CD1c-positive myeloid dendritic cell (primary cell): ENCODE measurements around the gene DPEP2NB.
"Not testable (repeated sequence)": the region's sequence is repeated elsewhere in the genome, so short reads cannot be mapped to it uniquely, and the experiment has no call there.

Experiments used
- DNase-seq: peaks from one replicate; pipeline ENCODE4 v3.0.0-alpha.2; 2016; ENCODE audit errors: extremely low spot score

The DPEP2NB gene

DNA sequence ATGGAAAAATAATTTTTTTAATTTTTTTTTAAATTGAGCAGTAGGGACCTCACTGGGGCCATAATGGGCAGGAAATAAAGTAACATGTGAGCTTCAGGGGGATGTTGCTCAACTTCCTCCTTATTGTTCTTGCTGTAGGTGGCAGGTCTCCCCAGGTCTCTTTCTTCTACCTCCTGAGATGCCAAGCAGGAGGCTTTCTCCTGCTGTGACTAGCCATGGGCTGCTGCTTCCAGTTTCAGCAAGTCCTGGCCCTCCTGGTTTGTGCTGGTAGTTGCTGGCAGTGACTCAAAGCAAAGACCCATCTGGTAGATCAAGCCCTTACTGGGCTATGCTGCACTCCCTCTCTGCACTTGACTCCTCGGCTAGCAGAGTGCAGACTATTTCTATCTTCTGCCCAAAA, 2.3 kb downstream of the DPEP2NB start:
- peak; percentile 40 for DNase-seq

DNA sequence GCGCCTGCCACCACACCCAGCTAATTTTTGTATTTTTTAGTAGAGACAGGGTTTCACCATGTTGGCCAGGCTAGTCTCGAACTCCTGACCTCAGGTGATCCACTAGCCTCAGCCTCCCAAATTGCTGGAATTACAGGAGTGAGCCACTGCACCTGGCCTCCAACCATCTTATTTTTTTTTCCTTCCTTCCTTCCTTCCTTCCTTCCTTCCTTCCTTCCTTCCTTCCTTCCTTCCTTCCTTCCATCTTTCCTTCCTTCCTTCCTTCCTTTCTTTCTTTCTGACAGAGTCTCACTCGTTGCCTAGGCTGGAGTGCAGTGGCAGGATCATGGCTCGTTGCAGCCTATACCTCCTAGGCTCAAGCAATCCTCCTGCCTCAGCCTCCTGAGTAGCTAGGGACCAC, 5.8 kb downstream of the DPEP2NB start:
- DNase-seq: not testable (repeated sequence)

DNA sequence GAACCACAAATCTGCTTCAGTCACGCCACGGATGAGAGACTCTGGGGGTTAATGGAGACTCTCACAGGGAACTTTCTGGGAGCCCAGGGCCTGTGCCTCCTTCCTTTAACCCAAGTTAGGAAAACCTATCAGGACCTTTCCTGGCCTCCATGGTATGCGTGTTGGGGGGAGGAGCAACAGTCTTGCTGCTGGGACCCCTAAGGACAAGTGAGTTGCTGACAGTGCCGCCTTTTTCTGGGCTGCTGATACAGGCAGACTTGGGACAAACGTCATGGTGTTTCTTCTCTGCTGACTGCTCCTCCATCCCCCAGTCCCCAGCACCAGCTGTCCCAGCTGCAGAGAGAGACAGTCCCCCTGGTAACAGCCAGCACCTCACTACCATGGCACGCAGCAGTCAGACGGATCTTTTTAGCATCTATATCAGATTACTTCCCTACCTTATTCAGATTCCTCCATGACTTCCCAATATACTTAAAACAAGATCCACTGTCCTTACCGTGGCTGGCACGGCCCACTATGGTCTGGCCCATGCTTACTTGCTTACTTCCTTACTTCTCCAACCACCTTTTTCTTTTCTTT, 6.5 kb downstream of the DPEP2NB start:
- no peak for DNase-seq

DNA sequence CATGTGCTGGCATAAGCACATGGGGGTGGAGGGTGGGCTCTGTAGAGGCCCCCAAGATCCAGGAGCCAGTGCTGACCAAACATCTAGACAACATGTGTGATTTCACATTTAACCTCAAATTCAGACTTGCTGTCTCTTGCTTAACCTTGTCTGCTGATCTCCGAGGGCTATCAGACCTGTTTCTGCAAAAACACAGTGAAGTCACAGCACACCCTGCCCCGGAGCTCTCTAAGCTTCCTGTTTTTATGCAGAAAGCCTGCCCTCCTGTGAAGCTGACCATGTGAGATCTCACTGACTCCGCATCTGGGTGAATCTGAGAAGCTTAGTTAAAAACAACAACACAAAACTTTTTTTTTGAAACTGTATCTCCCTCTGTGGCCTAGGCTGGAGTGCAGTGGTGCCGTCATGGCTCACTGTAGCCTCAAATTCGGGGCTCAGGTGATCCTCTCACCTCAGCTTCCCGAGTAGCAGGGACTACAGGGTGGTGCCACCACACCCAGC, 9.9 kb downstream of the DPEP2NB start:
- DNase-seq: peak; percentile 94

DNA sequence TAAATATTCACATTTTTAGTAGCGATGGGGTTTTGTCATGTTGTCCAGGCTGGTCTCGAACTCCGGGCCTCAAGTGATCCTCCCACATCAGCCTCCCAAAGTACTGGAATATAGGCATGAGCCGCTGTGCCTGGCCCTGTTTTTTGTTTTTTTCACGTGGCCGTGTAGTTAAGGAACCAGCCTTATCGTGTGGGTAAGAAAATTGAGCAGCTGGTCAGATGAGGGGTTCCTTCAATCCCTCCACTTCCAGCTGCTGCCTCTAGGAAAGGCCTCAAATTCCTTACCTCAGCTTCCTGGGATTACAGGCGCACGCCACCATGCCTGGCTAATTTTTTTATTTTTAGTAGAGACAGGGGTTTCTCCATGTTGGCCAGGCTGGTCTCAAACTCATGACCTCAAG, 10.5 kb downstream of the DPEP2NB start:
- DNase-seq: peak; percentile 53

DNA sequence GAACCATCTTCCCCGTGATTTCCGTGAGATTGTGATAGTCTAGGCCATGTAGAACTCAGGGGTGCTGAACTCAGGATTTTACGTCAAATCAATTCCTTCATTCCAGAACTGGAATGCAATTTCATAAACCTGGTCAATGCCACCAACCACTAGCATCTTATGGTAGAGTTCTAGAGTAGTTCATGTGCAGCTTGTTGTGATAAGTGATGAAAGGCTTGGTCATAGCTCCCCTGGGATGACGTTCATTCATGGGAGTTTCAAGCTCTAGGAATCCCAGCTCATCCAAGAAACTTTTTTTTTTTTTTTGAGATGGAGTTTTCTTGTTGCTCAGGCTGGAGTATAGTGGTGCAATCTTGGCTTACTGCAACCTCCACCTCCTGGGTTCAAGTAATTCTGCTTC, 12.7 kb downstream of the DPEP2NB start:
- DNase-seq: no peak

DNA sequence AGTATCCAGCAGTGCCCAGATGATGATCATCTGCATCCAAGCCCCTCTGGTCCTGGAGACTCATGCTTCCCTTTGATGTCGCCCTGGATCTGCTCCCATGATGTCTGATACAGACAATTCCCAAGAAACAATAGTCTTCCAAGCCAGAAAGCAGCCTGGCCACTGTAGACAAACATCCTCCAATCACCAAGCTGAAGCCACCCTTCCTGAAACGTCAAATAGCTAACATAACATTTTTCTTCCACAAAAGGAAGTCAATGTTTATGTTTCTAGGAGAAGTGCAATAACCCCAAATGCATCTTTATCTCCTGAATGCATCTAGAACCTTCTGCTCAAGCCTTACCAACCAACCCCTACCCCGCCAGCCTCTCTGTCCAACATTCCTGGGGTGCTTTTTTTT, 15.3 kb downstream of the DPEP2NB start:
- DNase-seq: peak; percentile 66

DNA sequence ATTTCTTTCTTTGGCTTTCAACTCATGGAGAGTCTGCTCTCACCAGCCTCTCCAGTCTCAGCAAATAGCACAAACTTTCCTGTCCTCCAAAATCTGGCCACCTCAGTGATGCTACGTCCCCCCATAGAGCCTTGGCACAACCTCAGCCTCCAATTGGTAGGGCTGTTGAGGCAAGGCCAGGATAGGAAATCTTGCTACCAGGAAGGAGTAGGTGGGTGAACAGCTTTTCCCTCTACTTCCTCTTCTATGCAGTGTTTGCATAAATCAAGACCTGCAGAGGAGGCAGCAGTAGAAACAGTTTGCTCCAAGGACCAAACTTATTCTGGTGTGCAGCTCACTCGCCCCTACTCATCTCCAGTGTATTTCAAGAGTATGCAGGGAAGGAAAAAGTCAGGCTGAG, 15.7 kb downstream of the DPEP2NB start:
- peak; percentile 71 for DNase-seq

DNA sequence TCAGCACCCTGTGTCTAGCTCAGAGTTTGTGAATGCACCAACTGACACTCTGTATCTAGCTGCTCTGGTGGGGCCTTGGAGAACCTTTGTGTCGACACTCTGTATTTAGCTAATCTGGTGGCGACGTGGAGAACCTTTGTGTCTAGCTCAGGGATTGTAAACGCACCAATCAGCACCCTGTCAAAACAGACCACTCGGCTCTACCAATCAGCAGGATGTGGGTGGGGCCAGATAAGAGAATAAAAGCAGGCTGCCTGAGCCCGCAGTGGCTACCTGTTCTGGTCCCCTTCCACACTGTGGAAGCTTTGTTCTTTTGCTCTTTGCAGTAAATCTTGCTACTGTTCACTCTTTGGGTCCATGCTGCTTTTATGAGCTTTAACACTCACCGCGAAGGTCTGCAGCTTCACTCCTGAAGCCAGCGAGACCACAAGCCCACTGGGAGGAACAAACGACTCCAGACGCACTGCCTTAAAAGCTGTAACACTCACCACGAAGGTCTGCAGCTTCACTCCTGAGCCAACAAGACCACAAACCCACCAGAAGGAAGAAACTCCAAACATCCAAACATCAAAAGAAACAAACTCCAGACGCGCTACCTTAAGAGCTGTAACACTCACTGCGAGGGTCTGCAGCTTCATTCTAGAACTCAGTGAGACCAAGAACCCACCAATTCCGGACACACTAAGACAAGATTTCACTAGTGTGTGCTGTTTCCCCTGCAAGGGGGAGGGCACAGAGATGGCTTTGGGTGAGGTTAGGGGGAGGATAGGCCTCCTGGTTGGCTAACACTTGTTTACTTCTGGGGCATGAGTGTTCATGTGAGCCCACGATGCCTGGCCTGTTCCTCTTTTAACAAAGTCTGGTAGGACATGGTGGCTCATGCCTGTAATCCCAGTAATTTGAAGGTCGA, 16.7 kb downstream of the DPEP2NB start, which contains the start of gene DPEP2:
TSS of gene DPEP2 (minus strand) at position 706 of the 910 bp plus-strand sequence. CDS start 6,272 bp downstream, outside the sequence.
- peak; percentile 86 for DNase-seq

DNA sequence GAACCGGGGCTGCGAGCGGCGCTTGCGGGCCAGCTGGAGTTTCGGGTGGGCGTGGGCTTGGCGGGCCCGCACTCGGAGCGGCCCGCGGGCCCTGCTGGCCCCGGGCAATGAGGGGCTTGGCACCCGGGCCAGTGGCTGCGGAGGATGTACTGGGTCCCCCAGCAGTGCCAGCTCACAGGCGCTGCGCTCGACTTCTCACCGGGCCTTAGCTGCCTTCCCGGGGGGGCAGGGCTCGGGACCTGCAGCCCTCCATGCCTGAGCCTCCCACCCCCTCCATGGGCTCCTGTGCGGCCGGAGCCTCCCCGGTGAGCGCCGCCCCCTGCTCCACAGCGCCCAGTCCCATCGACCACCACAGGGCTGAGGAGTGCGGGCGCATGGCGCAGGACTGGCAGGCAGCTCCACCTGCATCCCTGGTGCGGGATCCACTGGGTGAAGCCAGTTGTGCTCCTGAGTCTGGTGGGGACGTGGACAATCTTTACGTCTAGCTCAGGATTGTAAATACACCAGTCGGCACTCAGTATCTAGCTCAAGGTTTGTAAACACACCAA, 17.4 kb downstream of the DPEP2NB start:
- not testable (repeated sequence) for DNase-seq

DNA sequence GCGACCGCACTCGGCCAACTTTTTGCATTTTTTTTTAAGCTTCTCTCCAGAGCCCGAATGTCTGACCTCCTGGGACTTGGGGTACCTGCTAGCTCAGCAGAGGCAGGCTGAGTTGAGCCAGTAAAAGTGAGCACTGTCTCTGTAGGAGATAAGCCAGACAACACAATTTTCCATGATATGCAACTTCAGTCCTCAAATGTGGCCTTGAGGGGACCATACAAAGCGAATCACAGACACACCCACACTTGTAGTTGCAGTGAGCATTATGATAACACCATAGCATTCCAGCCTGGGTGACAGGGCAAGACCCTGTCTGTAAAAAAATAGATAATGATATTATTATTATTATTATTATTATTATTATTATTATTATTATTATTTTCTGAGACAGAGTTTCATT, 19.0 kb downstream of the DPEP2NB start:
- DNase-seq: no peak

DNA sequence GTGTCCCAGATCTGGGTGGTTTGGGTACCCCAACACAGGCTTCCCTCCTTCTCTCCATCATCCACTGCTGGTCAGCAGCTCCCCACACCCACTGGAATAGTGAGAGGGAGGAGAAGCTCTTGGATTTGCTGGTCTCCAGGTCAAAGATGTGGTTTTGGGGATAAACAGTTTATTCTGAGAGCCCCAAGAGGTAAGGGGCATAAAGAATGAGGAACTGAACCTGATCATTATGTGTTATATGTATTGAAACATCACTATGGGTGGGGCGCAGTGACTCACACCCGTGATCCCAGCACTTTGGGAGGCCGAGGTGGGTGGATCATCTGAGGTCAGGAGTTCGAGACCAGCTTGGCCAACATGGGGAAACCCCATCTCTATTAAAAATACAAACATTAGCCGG, 20.3 kb downstream of the DPEP2NB start:
- peak; percentile 68 for DNase-seq

DNA sequence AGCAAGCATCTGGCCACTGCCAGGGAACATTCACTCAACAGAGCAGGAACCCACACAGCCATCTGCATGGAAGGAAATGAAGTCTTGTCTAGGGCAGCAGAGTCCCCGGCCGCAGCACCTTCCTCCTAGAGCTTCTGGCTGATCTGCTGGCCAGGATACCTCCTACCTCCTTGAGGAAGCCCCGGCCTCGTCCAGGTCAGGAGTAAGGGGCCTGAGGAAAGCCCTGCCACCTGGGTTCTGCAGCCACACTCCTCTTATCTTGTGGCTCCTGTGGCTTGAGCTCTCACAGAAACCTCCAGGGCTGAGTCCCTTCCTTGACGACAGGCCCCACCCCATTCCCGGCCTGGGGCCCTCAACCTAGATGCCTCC, 21.7 kb downstream of the DPEP2NB start:
- DNase-seq: not testable (repeated sequence)

DNA sequence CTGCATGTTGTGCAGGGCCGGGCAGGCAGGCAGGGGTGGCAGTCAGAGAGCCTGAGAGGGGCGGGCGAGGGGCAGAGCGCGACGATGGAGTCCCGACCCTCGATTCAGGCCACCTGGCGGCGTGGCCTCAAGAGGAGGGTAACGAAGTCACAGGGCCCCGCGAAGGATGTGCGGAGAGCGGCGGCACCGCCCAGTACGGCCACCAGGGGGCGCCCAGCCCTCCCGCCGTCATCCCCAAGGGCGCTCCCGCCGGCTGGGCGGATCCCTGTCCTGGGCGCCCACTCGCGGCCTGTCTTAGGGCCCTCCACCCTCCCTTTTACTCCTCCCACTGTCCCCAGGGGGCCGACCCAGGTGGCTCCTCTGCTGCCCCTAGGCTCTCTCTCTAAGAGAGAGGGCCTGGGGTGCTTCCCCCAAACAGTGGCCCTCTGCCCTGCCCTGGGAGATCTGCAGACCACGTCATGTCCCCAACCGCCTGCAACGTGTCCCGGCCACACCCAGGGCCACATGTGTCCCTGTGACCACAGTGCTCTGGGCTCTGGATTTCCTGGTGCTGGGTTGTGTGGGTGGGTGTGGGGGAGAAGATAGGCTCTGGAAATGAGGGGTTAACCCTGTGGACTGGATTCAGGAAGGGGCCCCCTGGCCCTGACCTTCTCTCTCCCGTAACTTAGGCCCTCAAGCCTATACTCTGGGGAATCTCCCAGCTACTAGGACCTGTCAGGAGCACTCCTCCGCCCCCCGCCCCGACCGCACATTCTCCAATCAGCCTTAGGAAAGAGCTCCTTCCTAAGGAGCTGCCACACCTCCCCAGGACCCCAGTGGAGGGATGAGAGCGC, 22.3 kb downstream of the DPEP2NB start:
- peak; percentile 90 for DNase-seq

DNA sequence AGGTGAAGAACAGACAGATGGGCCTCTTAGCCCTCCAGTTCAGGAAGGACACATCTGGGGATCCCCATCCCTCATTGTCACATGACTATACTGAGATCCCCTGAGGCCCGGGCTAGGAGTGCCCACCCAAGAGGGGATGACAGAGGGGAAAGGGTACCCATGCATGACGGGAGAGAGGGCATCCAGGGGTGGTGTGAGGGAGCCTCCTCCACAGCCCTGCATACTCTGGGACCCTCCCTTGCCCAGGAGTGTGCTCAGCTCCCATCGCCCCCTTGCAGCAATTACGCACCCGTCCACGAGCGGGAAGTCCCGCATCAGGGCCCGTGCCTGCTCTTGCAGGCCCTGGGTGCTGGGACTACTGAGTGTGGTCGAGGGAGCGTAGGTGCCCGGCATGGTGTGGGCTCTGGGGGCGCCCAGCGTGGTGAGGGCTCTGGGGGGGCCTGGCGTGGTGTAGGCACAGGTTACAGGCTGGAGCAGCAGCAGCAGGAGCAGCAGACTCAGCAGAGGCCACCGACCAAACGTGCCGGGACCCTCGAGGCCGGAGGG, 23.0 kb downstream of the DPEP2NB start:
- no peak for DNase-seq

DNA sequence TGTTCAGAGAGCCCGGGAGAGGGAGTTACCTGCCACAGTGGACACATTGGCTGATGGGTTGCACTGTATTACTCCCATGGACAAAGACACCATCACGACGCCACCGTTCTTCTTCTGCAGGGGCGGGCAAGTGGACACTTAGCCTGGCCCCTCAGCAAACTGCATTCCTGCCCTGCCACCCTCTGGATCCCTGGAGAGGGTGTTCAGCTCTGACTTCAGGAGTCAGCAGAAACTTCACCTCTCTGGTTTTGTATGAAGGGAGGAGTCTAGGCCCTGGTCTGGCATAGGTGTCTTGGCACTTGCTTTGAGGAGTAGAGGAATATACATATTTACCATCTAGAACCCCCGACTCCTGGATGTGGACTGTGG, 25.7 kb downstream of the DPEP2NB start:
- no peak for DNase-seq

DNA sequence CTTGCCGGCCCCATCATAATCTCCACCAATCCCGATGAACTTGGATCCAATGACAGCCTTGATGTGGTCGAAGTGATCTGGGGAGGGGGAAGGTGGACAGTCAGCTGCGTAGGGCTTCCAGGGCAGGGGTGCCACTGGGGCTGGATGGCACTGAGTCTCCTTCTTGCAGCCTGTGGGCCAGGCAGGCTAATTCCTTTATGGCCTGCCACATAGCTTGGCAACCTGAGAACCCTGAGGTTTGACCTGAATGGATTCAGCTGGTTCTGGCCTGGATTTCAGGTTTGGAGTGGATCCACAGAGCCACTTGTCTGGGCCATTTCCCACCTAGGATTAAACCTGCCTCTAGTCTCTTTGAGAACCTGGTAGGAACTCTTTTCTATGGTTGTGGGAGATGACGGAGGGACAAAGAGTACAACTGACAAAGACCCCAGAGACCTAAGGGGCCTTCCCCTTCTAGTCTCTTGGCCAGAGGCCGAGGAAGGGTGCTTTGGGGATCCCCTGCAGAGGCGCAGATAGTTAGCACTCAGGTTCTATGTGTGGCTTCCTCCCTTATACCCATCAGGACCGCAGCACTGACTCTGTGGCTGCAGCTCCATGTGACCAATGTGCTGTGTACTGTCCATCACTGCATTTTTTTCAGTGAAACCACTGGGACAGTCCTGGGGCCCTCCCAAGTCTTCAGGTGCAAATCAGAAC, 26.2 kb downstream of the DPEP2NB start:
- DNase-seq: no peak

DNA sequence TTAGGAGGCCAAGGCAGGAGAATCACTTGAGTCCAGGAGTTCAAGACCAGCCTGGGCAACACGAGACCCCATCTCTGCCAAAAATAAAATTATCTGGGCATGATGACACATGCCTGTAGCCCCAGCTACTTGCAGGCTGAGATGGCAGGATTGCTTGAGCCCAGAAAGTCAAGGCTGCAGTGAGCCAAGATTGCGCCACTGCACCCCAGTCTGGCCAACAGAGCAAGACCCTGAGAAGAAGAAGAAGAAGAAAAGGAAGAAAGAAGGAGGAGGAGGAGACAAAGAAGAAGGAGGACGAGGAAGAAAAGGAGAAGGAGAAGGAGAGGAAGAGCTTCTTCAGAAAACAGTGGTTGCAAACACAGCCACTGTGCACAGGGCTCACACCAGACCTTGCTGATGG, 27.0 kb downstream of the DPEP2NB start:
- no peak for DNase-seq

DNA sequence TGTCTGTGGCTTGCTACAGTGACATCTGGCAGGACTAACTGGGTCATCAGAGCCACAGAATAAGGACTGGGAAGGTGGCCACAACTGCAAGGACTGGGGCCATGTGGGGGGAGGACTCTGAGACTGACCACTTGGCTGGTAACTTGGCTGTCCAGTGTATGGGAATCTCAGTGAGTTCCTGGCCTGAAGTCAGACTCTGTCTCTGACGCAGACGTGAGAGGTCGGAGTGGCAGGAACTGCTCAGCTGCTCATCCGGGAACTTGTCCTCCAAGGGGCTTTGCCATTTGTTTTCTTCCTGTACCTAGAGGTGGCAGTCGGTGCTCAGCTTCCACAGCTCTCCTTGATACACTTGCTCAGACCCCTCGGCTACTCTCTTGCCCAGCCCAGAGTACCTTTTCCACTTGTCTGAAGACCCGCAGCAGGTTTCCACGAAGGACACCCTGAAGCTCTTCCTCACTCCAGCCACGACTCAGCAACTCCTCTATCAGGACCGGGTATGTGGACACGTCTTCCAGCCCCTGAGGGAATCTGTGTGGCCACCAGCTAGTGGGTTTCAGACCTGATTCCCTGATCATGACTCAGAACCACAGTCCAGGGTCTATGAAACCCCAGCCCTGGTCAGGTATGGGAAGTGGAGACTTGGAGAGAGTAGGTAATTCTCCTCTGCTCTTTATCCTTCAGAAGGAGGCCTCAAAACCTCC, 28.1 kb downstream of the DPEP2NB start:
- no peak for DNase-seq

DNA sequence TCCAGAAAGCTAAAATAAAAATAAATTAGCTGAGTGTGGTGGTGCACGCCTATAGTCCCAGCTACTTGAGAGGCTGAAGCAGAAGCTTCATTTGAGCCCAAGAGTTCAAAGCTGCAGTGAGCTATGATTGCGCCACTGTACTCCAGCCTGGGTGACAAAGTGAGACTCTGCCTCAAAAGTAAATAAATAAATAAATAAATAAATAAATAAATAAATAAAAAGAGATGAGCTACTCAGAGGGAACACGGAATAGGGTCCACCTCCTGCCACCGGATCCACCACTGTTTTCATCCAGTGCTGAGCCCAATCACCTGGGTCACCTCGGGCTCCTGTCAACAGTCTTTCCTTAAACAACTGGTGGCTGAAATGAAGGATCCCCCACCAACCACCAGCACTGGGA, 28.8 kb downstream of the DPEP2NB start:
- DNase-seq: no peak
